ENCODE results near the gene TNNT1.

Gene TNNT1

GRCh38 chr19:55119053-55119452, 30.0 kb downstream of the TNNT1 start:
- H3K4me3 ChIP-seq (ENCODE audit: low read depth, low read length), result peak overlapping the region; percentile 73
- TF ChIP-seq MYC (IDR thresholded peaks at IDR 0.05; ENCODE audit: low read depth, low read length), result no peak
- TF ChIP-seq CTCF (IDR thresholded peaks at IDR 0.05; ENCODE audit: low read depth, low read length), result no peak
- TF ChIP-seq POLR2A (IDR thresholded peaks at IDR 0.05; ENCODE audit: extremely low read depth, insufficient read length), result no peak
- no peak for TF ChIP-seq MAX (IDR thresholded peaks at IDR 0.05; ENCODE audit: low read depth, low read length)
- DNase-seq (ENCODE audit: low read depth), result peak; percentile 73

GRCh38 chr19:55118401-55118991, 30.5 kb downstream of the TNNT1 start:
- DNase-seq (ENCODE audit: low read depth), result peak; percentile 91
- TF ChIP-seq MYC (IDR thresholded peaks at IDR 0.05; ENCODE audit: low read depth, low read length), result 0 out of 2 replicates have a peak, but pooled peaks have one; percentile 25
- peak; percentile 1; the same call in 1 of the 2 replicates for TF ChIP-seq MAX (IDR thresholded peaks at IDR 0.05; ENCODE audit: low read depth, low read length)
- TF ChIP-seq POLR2A (IDR thresholded peaks at IDR 0.05; ENCODE audit: extremely low read depth, insufficient read length), result peak; percentile 27
- no peak for TF ChIP-seq CTCF (IDR thresholded peaks at IDR 0.05; ENCODE audit: low read depth, low read length)
- peak overlapping the region; percentile 73 for H3K4me3 ChIP-seq (ENCODE audit: low read depth, low read length)

- DNase-seq (ENCODE audit: low read depth), result peak; percentile 97
- TF ChIP-seq MAX (IDR thresholded peaks at IDR 0.05; ENCODE audit: low read depth, low read length) (no peak), CTCF (IDR thresholded peaks at IDR 0.05; ENCODE audit: low read depth, low read length) (no peak), MYC (IDR thresholded peaks at IDR 0.05; ENCODE audit: low read depth, low read length) (no peak), POLR2A (IDR thresholded peaks at IDR 0.05; ENCODE audit: extremely low read depth, insufficient read length) (no peak)
- peak overlapping the region; percentile 73 for H3K4me3 ChIP-seq (ENCODE audit: low read depth, low read length)
Observed at GRCh38 chr19:55117663-55118391, 31.2 kb downstream of the TNNT1 start.

- H3K4me3 ChIP-seq (ENCODE audit: low read depth, low read length), result peak within 1 kb of the TSS; percentile 82
- TF ChIP-seq MAX (IDR thresholded peaks at IDR 0.05; ENCODE audit: low read depth, low read length), result no peak
- peak; percentile 29 for TF ChIP-seq POLR2A (IDR thresholded peaks at IDR 0.05; ENCODE audit: extremely low read depth, insufficient read length)
- peak; percentile 22 for DNase-seq (ENCODE audit: low read depth)
Observed at GRCh38 chr19:55116859-55117662, 31.9 kb downstream of the TNNT1 start, which contains the start of gene PPP1R12C. Gene PPP1R12C (minus strand): TSS chr19:55117637. CDS start chr19:55117543, 94 bp downstream.

- peak overlapping the region; percentile 82 for H3K4me3 ChIP-seq (ENCODE audit: low read depth, low read length)
- no peak for TF ChIP-seq MYC (IDR thresholded peaks at IDR 0.05; ENCODE audit: low read depth, low read length)
- TF ChIP-seq CTCF (IDR thresholded peaks at IDR 0.05; ENCODE audit: low read depth, low read length), result no peak
- TF ChIP-seq POLR2A (IDR thresholded peaks at IDR 0.05; ENCODE audit: extremely low read depth, insufficient read length), result no peak
- peak; percentile 52; the same call in 1 of the 2 replicates for TF ChIP-seq MAX (IDR thresholded peaks at IDR 0.05; ENCODE audit: low read depth, low read length)
- DNase-seq (ENCODE audit: low read depth), result peak; percentile 52
Observed at GRCh38 chr19:55116232-55116858, 32.7 kb downstream of the TNNT1 start.

All from NB4 (cell line).